Fibroblast of skin of right quadriceps (primary cell): ENCODE results near the gene PEX14.
A peak's percentile ranks its signal among the peaks of the same experiment; 100 is the strongest.

Source experiments
- DNase-seq: peaks from one replicate; pipeline ENCODE4 v3.0.0-alpha.2; 2013

Gene PEX14

GRCh38 chr1:10520952-10521351 is 46.2 kb downstream of the PEX14 start:
- no peak for DNase-seq

GRCh38 chr1:10521537-10522157 is 46.9 kb downstream of the PEX14 start:
- no peak for DNase-seq

DNA sequence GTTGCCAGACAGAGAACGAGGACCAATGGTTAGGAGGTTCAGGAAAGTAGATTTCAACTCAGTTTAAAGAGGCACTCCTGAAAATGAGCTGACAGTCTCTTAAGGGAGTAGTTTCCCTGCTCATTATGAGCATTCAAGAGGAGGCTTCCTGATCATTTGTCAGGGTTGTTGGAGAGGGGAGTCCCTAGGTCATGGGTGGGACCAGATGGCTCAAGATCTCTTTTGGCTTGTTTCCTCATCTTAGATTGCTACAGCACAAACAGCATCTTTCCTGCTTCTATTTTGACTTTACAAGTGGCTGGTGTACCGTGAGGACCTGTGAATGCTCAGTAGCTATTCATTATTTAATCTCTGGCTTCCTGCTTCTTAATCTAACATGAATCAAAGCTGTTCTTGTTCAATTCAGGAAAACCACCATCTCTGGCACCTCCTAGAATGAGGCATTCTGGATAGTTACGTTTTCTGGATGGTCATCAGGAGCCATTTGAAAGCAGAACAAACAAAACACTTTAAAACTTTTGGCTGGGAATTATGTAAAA is 47.6 kb downstream of the PEX14 start:
- DNase-seq: no peak

- no peak for DNase-seq
These were observed 50.5 kb downstream of the PEX14 start for GRCh38 chr1:10525208-10525607.

- peak; percentile 94 for DNase-seq
These were observed 53.6 kb downstream of the PEX14 start for GRCh38 chr1:10528066-10529014.

DNA sequence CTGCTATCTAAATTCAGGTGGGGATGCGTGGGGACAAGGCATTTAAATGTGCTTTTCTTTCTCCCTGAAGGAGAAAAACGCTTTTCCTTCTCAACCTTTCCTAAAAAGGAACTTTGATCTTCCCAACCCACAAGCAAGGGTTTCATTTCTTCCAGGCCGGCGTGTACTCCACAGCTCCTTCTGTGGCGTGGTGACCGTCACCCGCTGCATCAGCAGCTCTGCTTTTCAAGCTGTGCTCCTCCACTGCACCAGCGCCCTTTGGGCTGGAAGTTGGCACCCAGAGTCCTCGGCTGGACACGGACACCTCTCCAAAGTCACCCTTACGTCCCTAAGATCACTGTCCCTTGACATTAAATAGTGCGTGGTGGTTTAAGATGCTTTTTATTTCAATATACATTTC is 54.3 kb downstream of the PEX14 start:
- DNase-seq: no peak

DNA sequence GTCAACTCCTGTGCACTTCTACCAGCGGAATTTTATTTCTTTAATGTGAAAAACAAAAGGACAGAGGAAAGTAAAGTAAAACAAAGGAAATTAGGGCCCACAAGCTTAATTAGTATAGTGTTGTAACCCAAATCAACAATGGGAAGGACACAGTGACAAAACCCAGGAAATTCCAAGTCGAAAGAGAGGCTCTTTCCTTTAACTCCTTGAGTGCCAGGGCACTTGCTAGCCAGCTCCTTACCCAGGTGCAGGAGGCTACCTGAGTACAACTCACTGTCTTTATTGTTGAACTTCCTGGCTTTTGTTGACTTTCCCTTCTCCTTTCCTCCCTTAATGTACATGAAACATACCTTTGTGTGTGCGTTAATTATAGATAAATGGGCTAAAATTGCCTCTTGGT is 55.0 kb downstream of the PEX14 start:
- DNase-seq: no peak

- DNase-seq: peak; percentile 74
These were observed 55.6 kb downstream of the PEX14 start for GRCh38 chr1:10530281-10530740.

- peak; percentile 81 for DNase-seq
These were observed 56.2 kb downstream of the PEX14 start for GRCh38 chr1:10530756-10531495.

DNA sequence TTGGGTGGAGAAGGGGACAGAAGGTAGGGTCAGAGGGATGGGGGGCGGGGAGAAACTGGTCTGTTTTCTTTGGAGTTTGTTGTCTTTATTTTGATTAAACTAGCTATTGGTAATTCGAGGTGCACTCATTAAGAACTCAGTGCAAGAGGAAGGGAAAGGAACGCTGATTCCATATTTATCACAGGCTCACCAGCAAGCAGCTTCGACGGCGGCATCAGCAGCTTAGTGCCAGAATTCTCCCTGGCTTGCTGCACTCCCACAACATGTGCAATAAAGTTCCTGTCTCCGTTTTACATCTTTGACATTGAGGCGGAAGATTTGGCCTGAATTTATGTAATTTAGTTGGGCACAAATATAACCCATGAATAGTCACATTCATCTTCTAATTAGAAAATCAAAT is 57.6 kb downstream of the PEX14 start:
- DNase-seq: no peak

DNA sequence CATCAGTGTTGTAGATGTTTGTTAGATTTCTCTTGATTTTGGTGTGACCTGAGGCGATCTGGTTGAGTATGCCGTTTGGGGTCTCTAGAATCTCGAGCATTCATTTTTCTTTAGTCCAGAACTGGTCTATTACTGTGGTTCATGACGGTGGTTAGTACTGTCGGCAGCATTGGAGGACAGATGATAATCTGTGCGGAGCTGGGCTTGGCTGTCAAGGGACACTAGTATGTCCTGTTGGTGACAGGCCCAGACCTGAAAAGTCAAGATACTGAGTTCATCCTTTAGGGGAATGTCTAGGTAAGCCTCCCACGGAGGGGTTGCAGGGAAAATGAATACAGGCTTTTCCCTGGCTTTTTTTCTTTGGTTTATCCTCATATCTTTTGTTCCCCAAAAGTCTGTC is 59.8 kb downstream of the PEX14 start:
- no peak for DNase-seq

GRCh38 chr1:10536133-10536770 is 61.5 kb downstream of the PEX14 start:
- DNase-seq: no peak

- no peak for DNase-seq
These were observed 62.5 kb downstream of the PEX14 start for GRCh38 chr1:10537082-10537766.

- DNase-seq: no peak
These were observed 64.1 kb downstream of the PEX14 start for GRCh38 chr1:10538646-10539355.

DNA sequence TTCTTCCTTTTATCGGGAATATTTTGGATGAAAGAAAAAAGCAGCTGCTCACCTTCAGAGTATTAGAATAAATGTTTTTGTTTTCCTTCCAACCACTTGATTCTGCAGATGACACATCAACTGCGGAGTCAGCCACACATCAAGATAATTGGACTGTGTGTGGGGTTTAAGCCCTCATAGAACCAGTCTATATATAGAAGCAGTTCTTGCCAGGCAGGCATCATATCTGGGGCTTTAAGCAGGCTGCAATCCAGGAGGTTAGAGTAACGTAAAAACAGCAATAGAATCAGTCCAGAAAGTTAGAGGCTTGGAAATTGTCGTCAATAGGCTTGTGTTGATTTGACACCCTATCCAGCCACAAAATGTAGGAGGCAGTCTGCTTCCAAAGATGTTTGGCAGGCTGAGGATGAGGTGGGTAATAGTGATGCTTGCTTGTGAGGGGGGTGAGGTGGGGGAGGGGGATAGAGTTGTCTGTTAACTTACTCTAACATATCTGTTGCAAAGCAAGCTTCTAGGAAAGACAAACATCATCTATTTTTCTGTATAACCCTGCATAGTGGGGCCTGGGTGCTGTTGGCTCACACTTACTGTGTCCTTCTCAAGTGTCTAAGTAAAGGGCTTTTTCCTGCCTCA is 64.8 kb downstream of the PEX14 start:
- peak; percentile 72 for DNase-seq

DNA sequence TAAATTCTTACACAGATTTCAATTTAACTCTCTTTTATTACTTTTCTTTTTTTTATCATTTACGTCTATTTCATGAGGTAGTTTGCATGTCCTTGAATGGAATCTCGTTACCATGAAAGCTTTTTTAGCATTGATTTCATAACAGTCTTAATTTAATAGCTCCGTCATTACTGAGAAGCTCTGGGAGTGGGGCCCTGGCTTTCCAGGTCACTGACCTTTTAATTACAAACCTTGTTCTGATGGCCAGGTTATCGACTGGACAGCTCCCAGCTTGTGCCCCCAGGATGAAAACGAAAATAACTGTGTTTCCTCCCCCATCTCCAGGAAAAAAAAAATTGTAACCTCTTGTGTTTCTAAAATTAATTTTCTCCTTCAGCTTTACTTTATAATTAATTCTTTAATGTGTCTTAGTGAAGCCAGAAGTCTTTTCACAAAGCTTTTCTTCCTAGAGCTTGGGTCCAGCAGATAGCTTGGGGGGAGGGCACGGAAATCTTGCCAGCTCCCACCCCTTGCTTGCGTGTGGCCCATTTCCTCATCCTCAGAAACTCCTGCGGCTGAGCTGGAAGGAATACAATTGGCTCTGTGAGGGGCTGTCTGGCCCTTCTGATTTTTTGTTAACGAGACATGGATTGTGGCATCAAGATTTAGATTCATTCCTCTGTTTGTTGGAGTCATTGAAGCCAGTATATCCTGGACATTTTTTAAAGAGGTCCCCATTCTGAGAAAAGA is 65.7 kb downstream of the PEX14 start:
- peak; percentile 60 for DNase-seq

- no peak for DNase-seq
These were observed 66.5 kb downstream of the PEX14 start for GRCh38 chr1:10541286-10541685.

DNA sequence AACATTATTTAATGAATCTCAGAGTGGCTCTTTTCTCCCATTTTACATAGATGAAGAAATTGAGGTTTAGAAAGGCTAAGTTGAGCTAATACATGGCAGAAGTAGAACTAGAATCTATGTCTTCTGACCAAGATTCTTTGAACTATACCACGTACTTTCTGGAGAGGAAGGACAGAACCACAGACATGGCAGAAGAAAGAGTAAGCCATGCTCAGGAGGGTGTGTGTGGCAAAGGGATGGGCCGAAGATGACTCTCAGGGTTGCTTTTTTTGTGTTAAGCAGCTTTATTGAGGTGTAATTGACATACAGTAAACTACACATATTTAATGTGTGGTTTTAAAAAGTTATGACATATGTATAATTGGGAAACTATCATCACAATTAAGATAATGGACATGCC is 69.5 kb downstream of the PEX14 start:
- DNase-seq: no peak

DNA sequence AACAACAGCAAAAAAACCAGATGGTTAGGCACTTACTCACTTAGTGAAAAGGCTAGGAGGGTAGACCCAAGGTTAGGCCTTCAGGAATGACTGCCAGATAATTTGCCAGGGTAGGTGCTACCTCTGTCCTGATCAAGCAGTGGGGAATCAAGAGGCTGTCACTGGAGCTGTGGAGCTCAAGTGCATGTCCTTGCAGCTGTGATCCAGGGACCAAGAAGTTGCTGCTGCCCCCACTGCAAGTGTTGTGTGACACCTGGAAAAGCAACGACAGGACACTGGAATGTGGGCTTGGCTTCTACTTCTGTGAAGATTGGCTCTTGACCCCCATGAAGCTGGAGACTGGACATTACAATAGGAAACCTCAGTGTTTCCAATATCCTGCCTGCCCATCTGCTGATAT is 72.1 kb downstream of the PEX14 start:
- no peak for DNase-seq
